ENCODE measurements around the gene ST8SIA5.
A peak's percentile ranks its signal among the peaks of the same experiment; 100 is the strongest.
"Not testable (repeated sequence)": the region's sequence is repeated elsewhere in the genome, so short reads cannot be mapped to it uniquely, and the experiment has no call there.

Gene ST8SIA5, protein sequence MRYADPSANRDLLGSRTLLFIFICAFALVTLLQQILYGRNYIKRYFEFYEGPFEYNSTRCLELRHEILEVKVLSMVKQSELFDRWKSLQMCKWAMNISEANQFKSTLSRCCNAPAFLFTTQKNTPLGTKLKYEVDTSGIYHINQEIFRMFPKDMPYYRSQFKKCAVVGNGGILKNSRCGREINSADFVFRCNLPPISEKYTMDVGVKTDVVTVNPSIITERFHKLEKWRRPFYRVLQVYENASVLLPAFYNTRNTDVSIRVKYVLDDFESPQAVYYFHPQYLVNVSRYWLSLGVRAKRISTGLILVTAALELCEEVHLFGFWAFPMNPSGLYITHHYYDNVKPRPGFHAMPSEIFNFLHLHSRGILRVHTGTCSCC

GRCh38 chr18:46756559-46757201 lies at the start of gene ST8SIA5:
Gene ST8SIA5, minus strand, starts transcription at chr18:46757053. Its CDS starts 545 bp downstream, at chr18:46756508.
- DNase-seq, result peak; percentile 20

GRCh38 chr18:46795945-46796344 lies 39.1 kb upstream of the ST8SIA5 start:
- not testable (repeated sequence) for DNase-seq

GRCh38 chr18:46794607-46795006 lies 37.8 kb upstream of the ST8SIA5 start:
- no peak for DNase-seq

DNA sequence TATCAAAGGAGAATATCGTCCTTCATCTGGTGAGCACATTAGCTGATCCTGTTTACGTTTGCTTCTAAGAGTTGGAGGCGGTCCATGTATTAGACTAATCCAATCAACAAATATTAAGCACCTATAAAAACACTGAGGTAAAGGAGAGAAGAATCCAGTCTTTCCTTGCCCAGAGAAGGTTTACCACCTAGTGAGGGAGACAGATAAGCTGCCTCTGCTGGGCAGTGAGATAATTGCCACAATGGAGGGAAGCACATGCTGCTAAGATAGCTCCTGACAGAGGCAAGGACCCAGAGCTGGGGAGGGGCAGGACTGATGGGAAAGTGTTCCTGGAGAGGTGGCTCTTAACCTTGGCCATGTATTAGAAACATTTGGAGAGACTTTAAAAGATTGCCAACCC lies 36.7 kb upstream of the ST8SIA5 start:
- no peak for DNase-seq

DNA sequence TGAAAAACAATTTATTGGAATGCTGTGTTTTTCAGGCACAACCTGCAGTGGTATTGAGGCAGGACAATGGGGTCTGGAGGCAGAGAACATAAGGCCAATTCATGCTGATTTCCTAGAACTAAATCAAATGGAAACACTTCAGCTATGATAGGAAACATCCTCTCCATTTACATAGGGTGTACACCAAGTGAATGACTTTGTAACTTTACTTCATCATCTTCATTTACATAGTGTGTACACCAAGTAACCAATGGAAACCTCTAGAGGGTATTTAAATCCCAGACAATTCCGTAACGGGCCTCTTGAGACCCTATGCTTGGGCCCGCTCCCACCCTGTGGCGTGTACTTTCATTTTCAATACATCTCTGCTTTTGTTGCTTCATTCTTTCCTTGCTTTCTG lies 32.2 kb upstream of the ST8SIA5 start:
- no peak for DNase-seq

DNA sequence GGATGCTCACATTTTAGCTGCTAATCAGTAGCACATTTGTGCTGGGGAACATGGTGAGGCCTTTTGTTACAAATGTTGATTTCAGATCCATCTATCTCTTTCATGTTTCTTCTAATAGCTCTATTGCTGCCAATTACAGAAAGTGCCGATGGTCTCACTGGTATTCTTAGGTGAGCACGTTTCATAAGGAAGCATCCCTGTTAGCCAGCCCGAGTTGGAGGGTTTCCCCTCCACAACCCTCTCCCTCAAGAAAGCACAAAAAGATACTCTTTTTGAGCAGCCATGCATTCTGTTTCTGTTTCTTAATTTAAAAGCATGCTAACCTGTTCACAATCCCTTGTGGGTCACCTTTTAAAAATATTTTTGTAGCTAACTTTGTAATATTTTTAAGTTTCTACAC lies 30.8 kb upstream of the ST8SIA5 start:
- no peak for DNase-seq

DNA sequence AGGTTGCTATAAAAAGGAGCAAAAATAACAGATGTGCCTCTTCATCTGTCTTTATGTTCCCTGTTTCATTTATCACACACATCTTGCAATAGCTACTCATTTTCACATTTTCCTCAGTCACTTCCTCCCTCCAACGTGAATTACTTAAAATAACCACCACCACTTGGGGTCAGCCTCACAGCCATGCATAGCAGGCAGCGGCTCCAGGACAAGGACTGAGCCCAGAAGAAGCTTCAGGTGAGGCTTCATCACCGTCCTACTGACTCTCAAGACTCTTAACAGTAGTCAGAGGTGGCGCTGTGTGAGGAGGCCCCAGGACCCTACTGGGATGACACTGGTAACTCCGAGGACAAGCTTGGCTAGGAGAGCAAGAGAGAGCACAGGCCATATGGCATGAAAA lies 15.5 kb upstream of the ST8SIA5 start:
- no peak for DNase-seq

GRCh38 chr18:46771141-46771540 lies 14.3 kb upstream of the ST8SIA5 start:
- peak; percentile 92 for DNase-seq

DNA sequence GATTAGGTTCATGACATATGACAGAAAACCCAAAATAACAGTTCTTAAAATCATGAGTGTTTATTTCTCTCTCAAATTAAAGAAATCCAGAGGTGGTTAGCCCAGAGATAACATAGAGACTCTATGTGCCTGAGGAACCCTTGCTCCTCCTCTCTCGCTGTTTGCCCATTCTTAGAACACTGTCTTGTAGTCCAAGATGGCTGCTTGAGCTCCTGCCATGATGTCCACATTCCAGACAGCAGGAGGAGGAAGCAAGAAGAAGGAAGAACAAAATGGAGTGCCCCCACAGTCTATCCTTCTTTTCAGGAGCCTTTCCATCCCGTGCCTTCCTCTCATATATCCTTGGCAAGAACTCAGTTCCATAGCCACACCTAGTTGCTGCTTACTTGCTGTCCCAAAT lies 13.9 kb upstream of the ST8SIA5 start:
- no peak for DNase-seq

DNA sequence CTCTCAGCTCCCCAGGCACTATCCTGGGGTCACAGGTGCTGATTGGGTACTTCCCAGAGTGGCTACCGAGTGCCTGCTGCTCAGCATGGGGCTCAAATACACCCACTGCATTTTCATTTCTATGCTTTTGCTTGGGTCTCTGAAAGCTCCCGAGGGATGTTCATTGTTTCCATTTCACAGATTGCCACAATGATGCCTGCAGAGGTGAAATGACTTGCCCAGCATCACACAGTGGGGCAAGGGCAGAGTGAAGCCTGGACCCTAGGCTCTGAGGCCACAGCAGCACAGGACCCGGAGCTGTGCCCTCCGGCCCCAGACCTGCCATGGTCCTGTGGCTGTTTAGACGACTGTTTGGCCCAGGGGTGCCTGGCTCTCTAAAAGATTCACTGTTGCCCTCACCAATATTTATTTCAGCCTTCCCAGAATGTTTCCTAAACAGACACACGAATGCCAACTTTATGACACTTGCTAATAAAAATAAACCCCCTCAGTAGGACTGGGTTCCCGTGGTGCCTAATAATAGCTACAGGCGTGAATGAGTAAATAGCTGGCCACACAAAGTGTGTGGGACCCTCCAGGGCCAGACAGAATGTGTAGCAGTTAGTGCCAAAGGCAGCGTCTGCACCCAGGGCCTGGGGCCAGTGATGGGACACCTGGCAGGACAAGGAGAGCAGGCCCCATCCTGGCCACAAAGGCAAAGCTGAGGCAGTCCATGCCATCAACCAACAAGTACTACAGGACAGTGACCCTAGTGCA lies 11.5 kb upstream of the ST8SIA5 start:
- DNase-seq, result no peak

GRCh38 chr18:46767217-46767616 lies 10.4 kb upstream of the ST8SIA5 start:
- DNase-seq, result no peak

DNA sequence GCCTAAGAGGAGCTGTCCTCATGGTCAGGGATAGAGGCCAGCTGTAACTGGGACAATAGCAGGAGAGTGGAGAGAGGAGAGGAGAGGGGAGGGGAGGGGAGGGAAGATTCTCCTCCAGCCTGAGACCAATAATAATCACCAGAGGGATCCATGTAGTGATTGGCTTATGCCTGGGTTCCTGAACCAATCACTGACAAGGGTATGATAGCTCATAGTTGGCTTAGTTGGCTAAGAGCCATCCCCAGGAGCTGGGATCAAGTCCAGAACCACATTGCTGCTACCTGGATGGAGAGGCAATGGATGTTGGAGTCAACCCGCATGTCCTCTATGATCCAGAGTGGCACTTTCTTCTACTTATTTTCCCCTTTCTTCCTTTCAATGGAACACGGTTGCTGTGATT lies 7.7 kb upstream of the ST8SIA5 start:
- DNase-seq, result no peak

GRCh38 chr18:46761059-46761769 lies 4.4 kb upstream of the ST8SIA5 start:
- DNase-seq, result no peak

DNA sequence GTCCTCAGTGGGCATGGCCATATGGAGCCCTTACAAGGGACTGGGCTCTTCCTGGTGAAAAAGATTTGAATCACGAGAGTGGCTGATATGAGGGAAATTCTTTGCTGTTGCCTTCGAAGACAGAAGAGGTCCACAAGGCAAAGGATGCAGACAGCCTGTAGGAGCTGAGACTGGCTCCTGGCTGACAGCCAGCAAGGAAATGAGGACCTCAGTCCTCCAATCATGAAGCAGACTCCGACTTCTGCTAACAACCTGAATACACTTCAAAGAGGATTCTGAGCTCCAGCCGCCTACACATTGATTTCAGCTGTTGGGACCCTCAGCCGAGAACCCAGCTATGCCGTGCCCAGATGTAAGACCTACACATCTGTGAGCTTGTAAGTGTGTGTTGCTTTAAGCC lies 3.0 kb upstream of the ST8SIA5 start:
- peak; percentile 7 for DNase-seq

DNA sequence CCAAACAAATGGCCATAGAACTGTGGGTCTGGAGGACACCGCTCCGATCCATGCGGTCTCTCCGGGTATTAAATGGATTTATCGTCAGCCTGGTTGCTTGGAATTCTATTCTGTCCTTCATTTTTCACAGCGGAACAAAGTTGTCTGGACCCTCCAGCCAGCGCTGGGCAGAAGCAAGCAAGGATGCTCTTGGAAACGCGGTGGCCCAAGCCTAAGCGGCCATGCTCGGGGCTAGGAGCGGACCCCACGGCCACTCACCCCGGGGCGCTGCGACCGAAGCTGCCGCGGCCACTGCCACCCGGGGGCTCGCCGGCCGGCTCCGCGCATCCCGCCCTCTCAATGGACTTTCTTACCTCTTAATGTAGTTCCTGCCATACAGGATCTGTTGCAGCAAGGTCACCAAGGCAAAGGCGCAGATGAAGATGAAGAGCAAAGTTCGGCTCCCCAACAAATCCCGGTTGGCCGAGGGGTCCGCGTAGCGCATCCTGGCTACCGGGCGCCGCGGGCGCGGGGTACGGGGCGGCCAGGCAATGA lies 761 bp downstream of the ST8SIA5 start:
- DNase-seq, result no peak

DNA sequence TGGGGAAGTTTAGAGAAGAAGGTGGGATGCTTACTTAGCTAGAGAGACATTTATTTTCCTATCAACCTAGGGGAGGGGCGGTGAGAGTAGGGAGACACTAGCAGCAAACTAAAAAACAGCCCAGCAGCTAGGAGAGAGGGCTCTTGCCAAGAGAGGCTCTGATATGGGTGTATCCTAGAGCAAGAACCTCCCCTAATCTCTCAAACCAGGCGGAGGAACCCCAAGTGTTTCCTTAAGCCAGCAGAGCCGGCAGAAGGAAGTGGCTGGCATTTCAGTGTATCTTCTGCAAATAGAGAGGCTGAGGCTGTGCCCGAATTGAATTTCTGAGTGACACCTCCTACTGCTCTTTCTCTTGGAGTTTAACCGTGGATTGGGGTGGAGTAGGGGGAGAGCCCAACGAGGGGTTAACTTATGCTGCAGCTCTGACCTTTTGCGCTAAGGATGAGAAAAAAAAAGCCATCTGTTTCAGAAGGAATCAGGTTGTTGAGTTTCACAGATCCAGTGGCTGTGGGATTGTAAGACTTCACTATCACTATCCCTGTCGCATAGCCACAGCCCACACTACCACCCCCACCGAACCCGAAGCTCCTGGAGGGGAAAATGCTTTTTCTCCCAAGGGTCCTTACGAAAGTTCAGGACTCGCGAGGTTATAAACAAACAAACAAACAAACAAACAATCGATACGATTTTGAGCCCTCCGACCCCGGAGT lies 1.4 kb downstream of the ST8SIA5 start:
- DNase-seq, result peak; percentile 9

GRCh38 chr18:46754661-46755292 lies 2.1 kb downstream of the ST8SIA5 start:
- DNase-seq, result peak; percentile 19

DNA sequence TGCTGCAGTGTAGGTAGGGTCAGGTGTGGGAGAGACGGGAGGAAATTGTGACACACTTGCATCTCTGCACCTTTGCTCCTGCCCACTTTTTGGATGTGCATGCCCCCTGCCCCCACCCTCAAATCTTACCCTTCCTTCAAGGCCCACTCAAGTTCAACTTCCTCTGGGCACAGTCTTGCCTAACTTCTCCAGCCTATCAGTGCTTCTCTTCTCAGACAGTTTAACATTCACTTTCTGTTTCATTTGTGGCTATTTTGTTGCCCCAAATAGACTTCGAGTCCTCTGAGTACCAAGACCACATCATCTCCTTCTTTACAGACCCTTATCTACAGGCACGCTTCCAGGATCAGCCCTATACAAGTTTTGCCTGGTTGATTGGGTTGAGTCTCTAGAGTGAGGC lies 2.7 kb downstream of the ST8SIA5 start:
- DNase-seq, result no peak

- no peak for DNase-seq
Observed at GRCh38 chr18:46751882-46752281, 5.0 kb downstream of the ST8SIA5 start.

- no peak for DNase-seq
Observed at GRCh38 chr18:46750626-46751025, 6.2 kb downstream of the ST8SIA5 start.

GRCh38 chr18:46748466-46748865 lies 8.4 kb downstream of the ST8SIA5 start:
- no peak for DNase-seq

DNA sequence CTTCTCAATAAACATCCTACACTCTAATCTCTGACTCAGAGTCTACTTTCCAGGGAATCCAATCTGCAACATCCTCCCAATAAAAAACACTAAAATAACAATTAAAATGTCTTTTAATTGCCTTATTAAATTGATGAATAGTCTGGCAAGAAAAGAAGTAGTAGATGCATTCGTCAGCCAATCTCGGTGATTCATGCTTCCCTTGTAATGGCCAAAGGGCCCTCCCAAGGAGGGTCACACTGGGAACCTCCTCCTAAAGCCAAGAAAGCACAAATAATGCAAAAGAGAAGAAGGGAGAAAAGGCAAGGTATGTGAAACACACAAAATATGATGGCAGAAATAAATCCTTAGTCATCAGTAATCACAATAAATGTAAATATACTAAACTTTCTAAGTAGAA lies 16.8 kb downstream of the ST8SIA5 start:
- no peak for DNase-seq
